ENCODE data around the gene DGLUCY.

Gene DGLUCY

GRCh38 chr14:91249841-91250616 is 136.2 kb downstream of the DGLUCY start:
- TF ChIP-seq TSHZ2 (CRISPR knock-in tag; IDR thresholded peaks at IDR 0.05): peak; percentile 77; the same call in 1 of the 2 replicates
- no peak for TF ChIP-seq OSR1 (CRISPR knock-in tag; IDR thresholded peaks at IDR 0.05)
- TF ChIP-seq ZNF70 (CRISPR knock-in tag; IDR thresholded peaks at IDR 0.05): 0 out of 2 replicates have a peak, but pooled peaks have one; percentile 17
- peak; percentile 82 for ATAC-seq

- peak; percentile 65 for ATAC-seq
- TF ChIP-seq RARB (CRISPR knock-in tag; IDR thresholded peaks at IDR 0.05) (no peak), ISL1 (CRISPR knock-in tag; IDR thresholded peaks at IDR 0.05) (no peak), ZFP3 (CRISPR knock-in tag; IDR thresholded peaks at IDR 0.05) (no peak), CREB5 (CRISPR knock-in tag; IDR thresholded peaks at IDR 0.05; ENCODE audit: low read depth) (no peak), ZNF8 (CRISPR knock-in tag; IDR thresholded peaks at IDR 0.05) (no peak), SNAI2 (CRISPR knock-in tag; IDR thresholded peaks at IDR 0.05) (no peak), OSR1 (CRISPR knock-in tag; IDR thresholded peaks at IDR 0.05) (no peak), TOX (CRISPR knock-in tag; IDR thresholded peaks at IDR 0.05; ENCODE audit: borderline replicate concordance) (no peak), CSDC2 (CRISPR knock-in tag; IDR thresholded peaks at IDR 0.05) (no peak), ARNTL (CRISPR knock-in tag; IDR thresholded peaks at IDR 0.05; ENCODE audit: borderline replicate concordance, low read depth) (no peak), ZNF70 (CRISPR knock-in tag; IDR thresholded peaks at IDR 0.05) (no peak)
Measured at GRCh38 chr14:91250912-91251311, 137.0 kb downstream of the DGLUCY start.

- ATAC-seq: peak; percentile 1; the same call in 2 of the 3 replicates
Measured at GRCh38 chr14:91252871-91253794, 139.3 kb downstream of the DGLUCY start.

More at GRCh38 chr14:91252871-91253794, 139.3 kb downstream of the DGLUCY start:
- TF ChIP-seq TCF4 (CRISPR knock-in tag; IDR thresholded peaks at IDR 0.05; ENCODE audit: borderline replicate concordance) (no peak), TSHZ2 (CRISPR knock-in tag; IDR thresholded peaks at IDR 0.05) (no peak), TOX (CRISPR knock-in tag; IDR thresholded peaks at IDR 0.05; ENCODE audit: borderline replicate concordance) (no peak), ZFP30 (CRISPR knock-in tag; IDR thresholded peaks at IDR 0.05) (no peak), ESRRG (CRISPR knock-in tag; IDR thresholded peaks at IDR 0.05) (no peak), ARNTL (CRISPR knock-in tag; IDR thresholded peaks at IDR 0.05; ENCODE audit: borderline replicate concordance, low read depth) (no peak), OSR1 (CRISPR knock-in tag; IDR thresholded peaks at IDR 0.05) (no peak), ZNF565 (CRISPR knock-in tag; conservative IDR thresholded peaks at IDR 0.05; ENCODE audit: low read depth) (no peak), SNAI2 (CRISPR knock-in tag; IDR thresholded peaks at IDR 0.05) (no peak), ZNF8 (CRISPR knock-in tag; IDR thresholded peaks at IDR 0.05) (no peak), PATZ1 (CRISPR knock-in tag; IDR thresholded peaks at IDR 0.05; ENCODE audit: borderline replicate concordance) (no peak), POU6F1 (CRISPR knock-in tag; IDR thresholded peaks at IDR 0.05; ENCODE audit: borderline replicate concordance, low read depth) (no peak), RARB (CRISPR knock-in tag; IDR thresholded peaks at IDR 0.05) (no peak), CSRNP3 (CRISPR knock-in tag; IDR thresholded peaks at IDR 0.05) (no peak), ZFP3 (CRISPR knock-in tag; IDR thresholded peaks at IDR 0.05) (no peak), GLIS3 (CRISPR knock-in tag; IDR thresholded peaks at IDR 0.05) (no peak), CSDC2 (CRISPR knock-in tag; IDR thresholded peaks at IDR 0.05) (no peak), ZNF70 (CRISPR knock-in tag; IDR thresholded peaks at IDR 0.05) (no peak), ISL1 (CRISPR knock-in tag; IDR thresholded peaks at IDR 0.05) (no peak), BACH2 (CRISPR knock-in tag; IDR thresholded peaks at IDR 0.05; ENCODE audit: borderline replicate concordance) (no peak)

All from SK-N-SH treated with all-trans-retinoic acid at 6 μM for 48 hours (cell line).